AG04449 (cell line): ENCODE results near the gene ZFR2.

ENCODE experiments used
- CTCF ChIA-PET: fragments of 350-600 bp; formaldehyde crosslinking; extraction: SDS; loops from one replicate; lab custom pipeline; 2021; ENCODE audit warnings: antibody characterized with exemption; lab: Yijun Ruan, JAX
- POLR2A ChIA-PET: fragments of 400-600, 350-600 bp; formaldehyde crosslinking; extraction: SDS; loops from one replicate; lab custom pipeline; 2020; ENCODE audit warnings: antibody characterized with exemption, inconsistent platforms; lab: Yijun Ruan, JAX
- DNase-seq: peaks from one replicate; pipeline ENCODE4 v3.0.0-alpha.2; 2010; ENCODE audit warnings: low read depth, low spot score
- H3K4me3 ChIP-seq: 2 replicates; pipeline ENCODE4 v1.5.1; 2011; ENCODE audit warnings: low read depth, mild to moderate bottlenecking, control low read depth, low read length
- CTCF ChIP-seq: IDR thresholded peaks from one replicate; pipeline ENCODE4 v1.5.1; 2011; ENCODE audit warnings: mild to moderate bottlenecking, moderate library complexity, low read length, control low read depth, inconsistent platforms; ENCODE audit not compliant: insufficient read depth; ENCODE audit errors: missing control alignments

ZFR2 gene

GRCh38 chr19:3827306-3827705 lies 41.5 kb downstream of the ZFR2 start:
- no peak overlapping the region for H3K4me3 ChIP-seq
- CTCF ChIA-PET, result interaction anchor here (1.6 kb wide), 1 partner anchor 65 kb away, joined by 5 read pairs; the partner anchor contains the start of genes APBA3 and MRPL54
- POLR2A ChIA-PET, result no interaction called here
- TF ChIP-seq CTCF, result no peak
- DNase-seq, result no peak

GRCh38 chr19:3826163-3826562 lies 42.7 kb downstream of the ZFR2 start:
- TF ChIP-seq CTCF, result no peak
- ChIA-PET POLR2A (no interaction called here), CTCF (interaction anchor here (1.5 to 1.6 kb wide), 2 partner anchors 10 to 64 kb away, joined by 5 read pairs; partner anchors contain the start of genes APBA3 and MRPL54)
- no peak overlapping the region for H3K4me3 ChIP-seq
- DNase-seq, result no peak

GRCh38 chr19:3825286-3825956 lies 43.4 kb downstream of the ZFR2 start:
- POLR2A ChIA-PET, result no interaction called here

GRCh38 chr19:3823350-3823713 lies 45.5 kb downstream of the ZFR2 start:
- TF ChIP-seq CTCF, result no peak
- ChIA-PET POLR2A (no interaction called here), CTCF (interaction anchor here (1.0 to 2.2 kb wide), 6 partner anchors 8 to 60 kb away, joined by 3 to 25 read pairs (median 8); partner anchors contain the start of gene MRPL54)
- DNase-seq, result no peak
- H3K4me3 ChIP-seq, result no peak overlapping the region

More at GRCh38 chr19:3825286-3825956, 43.4 kb downstream of the ZFR2 start:
- no peak overlapping the region for H3K4me3 ChIP-seq
- CTCF ChIA-PET, result interaction anchor here (1.5 to 1.6 kb wide), 2 partner anchors 10 to 64 kb away, joined by 5 read pairs; partner anchors contain the start of genes APBA3 and MRPL54
- no peak for DNase-seq
- no peak for TF ChIP-seq CTCF

- ChIA-PET CTCF (interaction anchor here (0.7 to 2.2 kb wide), 14 partner anchors 8 to 472 kb away, joined by 3 to 25 read pairs (median 8); partner anchors contain the start of gene MRPL54), POLR2A (no interaction called here)
- no peak overlapping the region for H3K4me3 ChIP-seq
- no peak for DNase-seq
- TF ChIP-seq CTCF, result no peak
Measured at GRCh38 chr19:3822683-3823349, 46.0 kb downstream of the ZFR2 start.

- ChIA-PET CTCF (interaction anchor here (0.7 to 2.2 kb wide), 16 partner anchors 9 to 471 kb away, joined by 3 to 25 read pairs (median 6); no protein-coding TSS in a partner anchor), POLR2A (no interaction called here)
- peak; percentile 98 for TF ChIP-seq CTCF
- DNase-seq, result no peak
- no peak overlapping the region for H3K4me3 ChIP-seq
Measured at GRCh38 chr19:3821857-3822364, 46.9 kb downstream of the ZFR2 start.
